Thyroid gland (tissue), 4 donors: ENCODE measurements around the gene STK10. TPM values are rescaled to one million over a fixed set of nuclear protein-coding genes. Genes with fewer than 3 reads are reported as not detected.

Experiments
- DNase-seq, 2 donors: peaks; one replicate each; pipeline ENCODE4 v3.0.0-alpha.2; 2019
- H3K27ac ChIP-seq, 3 donors: fragments of 200-600 bp; sonication (generic); 1 replicate in 2 of 3; 2 replicates in 1 of 3; pipeline ENCODE4 v1.5.1; 2016 to 2019; ENCODE audit warnings: mild to moderate bottlenecking in 1 of 3, moderate library complexity in 1 of 3
- H3K27me3 ChIP-seq: fragments of 200-600 bp; sonication (generic); one replicate; pipeline ENCODE4 v1.5.1; 2019
- H3K36me3 ChIP-seq, 2 donors: fragments of 200-600 bp; sonication (generic); one replicate each; pipeline ENCODE4 v1.5.1; 2016 to 2019
- H3K4me1 ChIP-seq, 2 donors: fragments of 200-600 bp; sonication (generic); one replicate each; pipeline ENCODE4 v1.5.1; 2017 to 2019
- H3K4me3 ChIP-seq, 3 donors: fragments of 200-600 bp; sonication (generic); replicated peaks in 1 of 3; 1 replicate in 2 of 3; 2 replicates in 1 of 3; pipeline ENCODE4 v1.5.1; 2016; ENCODE audit warnings: mild to moderate bottlenecking in 1 of 3
- H3K9me3 ChIP-seq: fragments of 200-600 bp; sonication (generic); one replicate; pipeline ENCODE4 v1.5.1; 2017
- CTCF ChIP-seq, 6 experiments: fragments of 200-600 bp in 3 of 6; fragments of 450-650 bp in 3 of 6; sonication (generic) in 3 of 6; IDR thresholded peaks; one replicate each; pipeline ENCODE4 v1.5.1; 2016 to 2019; ENCODE audit warnings: antibody characterized with exemption in 6 of 6, mild to moderate bottlenecking in 2 of 6, inconsistent platforms in 1 of 6, moderate library complexity in 1 of 6
- POLR2A ChIP-seq, 2 donors: fragments of 450-650 bp; IDR thresholded peaks; one replicate each; pipeline ENCODE4 v1.6.1; 2017; ENCODE audit warnings: antibody characterized with exemption in 2 of 2, mild to moderate bottlenecking in 2 of 2, moderate library complexity in 1 of 2
- WGBS, 2 donors: methylation state at CpG; one replicate each; pipeline ENCODE4 v1.1.5; 2017; 5-methylcytosine and 5-hydroxymethylcytosine counted together
- intact Hi-C: fragments of 100-400 bp; cut with DNase I; formaldehyde crosslinking; loops from one replicate; pipeline ENCODE4 v1.15.1; 2023
- total RNA-seq, 4 donors: library from RNA; depleted of rRNA; stranded (reverse); fragments of >200 nt; gene quantifications; one replicate each; pipeline ENCODE4 v1.2.3, GENCODE V29; 2016

STK10 gene
- total RNA-seq, 4 donors from 2014 or later: 5.5 to 11.6 (median 8.6) TPM

GRCh38 chr5:172052450-172053236 is 135.4 kb downstream of the STK10 start:
- Histone ChIP-seq H3K4me1 (peaks cover 13 to 14% of the 10 kb centered on the region in 2 donors), H3K36me3 (no peaks in the 10 kb centered on the region), H3K27ac (peak overlapping the region in 2 of 3 donors; percentile 32 to 66), H3K9me3 (no peaks in the 10 kb centered on the region), H3K4me3 (no peak overlapping the region), H3K27me3 (no peaks in the 10 kb centered on the region)
- TF ChIP-seq CTCF (IDR thresholded peaks at IDR 0.05): no peak
- no peak for TF ChIP-seq POLR2A (IDR thresholded peaks at IDR 0.05)
- intact Hi-C loops: no loop called here
- WGBS, 2 donors: 72 to 88% methylated on average over 19 of the region's 19 CpGs
- peak; percentile 12 to 63 for DNase-seq

GRCh38 chr5:172051643-172052339 is 136.2 kb downstream of the STK10 start:
- intact Hi-C loops: no loop called here

GRCh38 chr5:172050080-172050479 is 137.9 kb downstream of the STK10 start:
- no peaks in the 10 kb centered on the region for H3K27me3 ChIP-seq
- H3K4me3 ChIP-seq: no peak overlapping the region
- H3K27ac ChIP-seq: no peak overlapping the region
- no peak for DNase-seq
- H3K4me1 ChIP-seq: peaks cover 13 to 14% of the 10 kb centered on the region in 2 donors
- intact Hi-C loops: no loop called here
- H3K36me3 ChIP-seq: no peaks in the 10 kb centered on the region
- H3K9me3 ChIP-seq: no peaks in the 10 kb centered on the region
- 89 to 96% methylated on average over 4 of the region's 4 CpGs for WGBS, 2 donors
- TF ChIP-seq CTCF (IDR thresholded peaks at IDR 0.05) (no peak), POLR2A (IDR thresholded peaks at IDR 0.05) (no peak)

More at GRCh38 chr5:172051643-172052339, 136.2 kb downstream of the STK10 start:
- H3K27me3 ChIP-seq: no peaks in the 10 kb centered on the region
- 65 to 66% methylated on average over 16 of the region's 16 CpGs for WGBS, 2 donors
- peaks cover 13 to 14% of the 10 kb centered on the region in 2 donors for H3K4me1 ChIP-seq
- H3K27ac ChIP-seq: peak overlapping the region; percentile 32 to 66 (median 44)
- H3K4me3 ChIP-seq: no peak overlapping the region
- H3K36me3 ChIP-seq: no peaks in the 10 kb centered on the region
- no peak for TF ChIP-seq POLR2A (IDR thresholded peaks at IDR 0.05)
- peak in 4 of 6 experiments; percentile 4 to 31 (median 25) for TF ChIP-seq CTCF (IDR thresholded peaks at IDR 0.05)
- DNase-seq: peak; percentile 78 to 86
- H3K9me3 ChIP-seq: no peaks in the 10 kb centered on the region

- H3K36me3 ChIP-seq: peaks cover 0 to 4% of the 10 kb centered on the region in 2 donors
- 87 to 89% methylated on average over 12 of the region's 12 CpGs for WGBS, 2 donors
- no peaks in the 10 kb centered on the region for H3K27me3 ChIP-seq
- TF ChIP-seq CTCF (IDR thresholded peaks at IDR 0.05) (no peak), POLR2A (IDR thresholded peaks at IDR 0.05) (no peak)
- H3K9me3 ChIP-seq: no peaks in the 10 kb centered on the region
- intact Hi-C loops: loop anchor here (10.0 kb wide), 1 partner anchor 625 kb away; no protein-coding TSS in a partner anchor
- DNase-seq: no peak
- peaks cover 13 to 14% of the 10 kb centered on the region in 2 donors for H3K4me1 ChIP-seq
- no peak overlapping the region for H3K4me3 ChIP-seq
- H3K27ac ChIP-seq: no peak overlapping the region
These were observed 138.7 kb downstream of the STK10 start for GRCh38 chr5:172049226-172049796.
